ENCODE results near the gene MTRFR.

- TF ChIP-seq, protein P1, sequence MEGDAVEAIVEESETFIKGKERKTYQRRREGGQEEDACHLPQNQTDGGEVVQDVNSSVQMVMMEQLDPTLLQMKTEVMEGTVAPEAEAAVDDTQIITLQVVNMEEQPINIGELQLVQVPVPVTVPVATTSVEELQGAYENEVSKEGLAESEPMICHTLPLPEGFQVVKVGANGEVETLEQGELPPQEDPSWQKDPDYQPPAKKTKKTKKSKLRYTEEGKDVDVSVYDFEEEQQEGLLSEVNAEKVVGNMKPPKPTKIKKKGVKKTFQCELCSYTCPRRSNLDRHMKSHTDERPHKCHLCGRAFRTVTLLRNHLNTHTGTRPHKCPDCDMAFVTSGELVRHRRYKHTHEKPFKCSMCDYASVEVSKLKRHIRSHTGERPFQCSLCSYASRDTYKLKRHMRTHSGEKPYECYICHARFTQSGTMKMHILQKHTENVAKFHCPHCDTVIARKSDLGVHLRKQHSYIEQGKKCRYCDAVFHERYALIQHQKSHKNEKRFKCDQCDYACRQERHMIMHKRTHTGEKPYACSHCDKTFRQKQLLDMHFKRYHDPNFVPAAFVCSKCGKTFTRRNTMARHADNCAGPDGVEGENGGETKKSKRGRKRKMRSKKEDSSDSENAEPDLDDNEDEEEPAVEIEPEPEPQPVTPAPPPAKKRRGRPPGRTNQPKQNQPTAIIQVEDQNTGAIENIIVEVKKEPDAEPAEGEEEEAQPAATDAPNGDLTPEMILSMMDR (IDR thresholded peaks at IDR 0.05): no peak
- TF ChIP-seq EZH2 (IDR thresholded peaks at IDR 0.05; ENCODE audit: borderline replicate concordance, insufficient read depth, low read depth, low read length, poor library complexity, severe bottlenecking): no peak
Measured at GRCh38 chr12:123267991-123268843, 35.0 kb downstream of the MTRFR start.

Data from B cell (primary cell).